ENCODE measurements around the gene GAB1.

- TF ChIP-seq, protein P1, sequence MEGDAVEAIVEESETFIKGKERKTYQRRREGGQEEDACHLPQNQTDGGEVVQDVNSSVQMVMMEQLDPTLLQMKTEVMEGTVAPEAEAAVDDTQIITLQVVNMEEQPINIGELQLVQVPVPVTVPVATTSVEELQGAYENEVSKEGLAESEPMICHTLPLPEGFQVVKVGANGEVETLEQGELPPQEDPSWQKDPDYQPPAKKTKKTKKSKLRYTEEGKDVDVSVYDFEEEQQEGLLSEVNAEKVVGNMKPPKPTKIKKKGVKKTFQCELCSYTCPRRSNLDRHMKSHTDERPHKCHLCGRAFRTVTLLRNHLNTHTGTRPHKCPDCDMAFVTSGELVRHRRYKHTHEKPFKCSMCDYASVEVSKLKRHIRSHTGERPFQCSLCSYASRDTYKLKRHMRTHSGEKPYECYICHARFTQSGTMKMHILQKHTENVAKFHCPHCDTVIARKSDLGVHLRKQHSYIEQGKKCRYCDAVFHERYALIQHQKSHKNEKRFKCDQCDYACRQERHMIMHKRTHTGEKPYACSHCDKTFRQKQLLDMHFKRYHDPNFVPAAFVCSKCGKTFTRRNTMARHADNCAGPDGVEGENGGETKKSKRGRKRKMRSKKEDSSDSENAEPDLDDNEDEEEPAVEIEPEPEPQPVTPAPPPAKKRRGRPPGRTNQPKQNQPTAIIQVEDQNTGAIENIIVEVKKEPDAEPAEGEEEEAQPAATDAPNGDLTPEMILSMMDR (IDR thresholded peaks at IDR 0.05; ENCODE audit: low read depth, low read length): no peak
- no peak for TF ChIP-seq POLR2A (IDR thresholded peaks at IDR 0.05; ENCODE audit: extremely low read depth, insufficient read length)
- TF ChIP-seq, protein P2, sequence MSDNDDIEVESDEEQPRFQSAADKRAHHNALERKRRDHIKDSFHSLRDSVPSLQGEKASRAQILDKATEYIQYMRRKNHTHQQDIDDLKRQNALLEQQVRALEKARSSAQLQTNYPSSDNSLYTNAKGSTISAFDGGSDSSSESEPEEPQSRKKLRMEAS (IDR thresholded peaks at IDR 0.05; ENCODE audit: low read depth, low read length): no peak
Measured at GRCh38 chr4:143291314-143291713, 45.4 kb upstream of the GAB1 start.
